MV-4-11 (cell line): ENCODE measurements around the gene CORO2B.
"Not testable (repeated sequence)": the region's sequence is repeated elsewhere in the genome, so short reads cannot be mapped to it uniquely, and the experiment has no call there.

ENCODE experiments used
- DNase-seq: peaks from one replicate; lab custom pipeline; 2025; lab: John Stamatoyannopoulos, UW

The CORO2B gene

DNA sequence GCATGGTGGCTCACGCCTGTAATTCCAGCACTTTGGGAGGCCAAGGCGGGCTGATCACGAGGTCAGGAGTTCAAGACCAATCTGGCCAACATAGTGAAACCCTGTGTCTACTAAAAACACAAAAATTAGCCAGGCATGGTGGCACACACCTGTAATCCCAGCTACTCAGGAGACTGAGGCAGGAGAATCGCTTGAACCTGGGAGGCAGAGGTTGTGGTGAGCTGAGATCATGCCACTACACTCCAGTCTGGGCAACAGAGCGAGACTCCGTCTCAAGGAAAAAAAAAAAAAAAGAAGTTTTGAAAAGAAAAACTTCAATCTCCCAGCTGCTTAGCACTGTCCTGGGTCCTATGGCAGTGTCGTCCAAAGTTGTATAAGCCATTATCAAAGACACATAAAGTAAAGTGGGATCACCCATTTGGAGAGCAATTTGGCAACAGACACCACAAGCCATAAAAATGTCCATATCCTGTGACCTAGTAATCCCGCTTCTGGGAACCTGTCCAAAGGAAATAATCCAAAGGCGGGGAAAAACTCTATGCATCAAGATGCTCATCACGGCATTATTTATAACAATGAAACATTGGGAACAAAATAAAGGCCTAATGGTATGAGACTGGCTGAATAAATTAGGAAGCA lies 26.2 kb downstream of the CORO2B start:
- not testable (repeated sequence) for DNase-seq

DNA sequence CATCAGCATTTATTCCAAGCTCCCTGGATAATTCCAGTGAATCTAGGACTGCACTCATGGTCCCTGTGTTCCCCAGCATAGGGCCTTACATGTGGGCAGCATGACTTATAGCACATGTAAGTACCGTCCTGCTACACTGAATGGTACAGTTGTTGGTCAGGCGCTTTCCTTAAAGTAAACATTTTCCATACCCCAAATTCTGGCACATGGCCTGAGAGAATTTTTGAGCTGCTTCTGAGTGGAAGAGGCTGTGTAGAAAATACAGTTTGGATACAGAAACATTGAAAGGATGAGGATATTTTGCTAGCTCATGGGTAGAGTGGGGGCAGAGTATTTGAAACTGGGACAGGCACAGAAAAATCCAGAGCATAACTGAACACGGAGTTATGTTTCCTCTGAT lies 27.6 kb downstream of the CORO2B start:
- DNase-seq = no peak

DNA sequence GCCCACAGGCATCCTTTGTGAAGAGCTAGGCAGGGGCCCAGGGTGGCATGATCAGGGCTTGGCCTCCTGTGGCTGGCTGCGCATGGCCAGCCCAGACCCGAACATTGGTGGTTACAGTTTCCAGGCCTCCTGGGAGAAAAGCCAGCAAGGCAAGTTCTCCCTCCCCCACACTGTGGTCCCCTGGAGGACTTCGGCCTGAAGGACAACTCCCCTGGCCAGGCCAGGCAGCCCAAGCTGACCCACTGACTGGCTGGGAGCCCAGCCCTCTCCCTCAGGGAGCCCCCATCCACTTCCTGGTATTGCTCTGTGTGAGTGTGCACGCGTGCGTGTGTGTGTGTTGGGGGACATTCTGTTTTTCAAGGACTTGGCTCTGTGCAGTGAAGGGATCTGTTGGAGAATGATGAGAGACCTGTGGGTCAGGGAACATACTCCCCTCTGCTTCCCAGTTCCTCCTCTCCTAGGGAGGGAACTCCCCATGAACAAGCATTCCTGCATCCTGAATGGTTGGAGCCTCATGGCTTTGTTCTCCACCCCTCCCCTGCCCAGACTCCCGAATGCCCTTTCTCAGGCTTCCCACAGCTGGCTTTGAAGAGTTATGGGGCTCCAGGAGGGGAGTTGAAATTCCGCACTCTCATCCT lies 29.5 kb downstream of the CORO2B start:
- DNase-seq = no peak

DNA sequence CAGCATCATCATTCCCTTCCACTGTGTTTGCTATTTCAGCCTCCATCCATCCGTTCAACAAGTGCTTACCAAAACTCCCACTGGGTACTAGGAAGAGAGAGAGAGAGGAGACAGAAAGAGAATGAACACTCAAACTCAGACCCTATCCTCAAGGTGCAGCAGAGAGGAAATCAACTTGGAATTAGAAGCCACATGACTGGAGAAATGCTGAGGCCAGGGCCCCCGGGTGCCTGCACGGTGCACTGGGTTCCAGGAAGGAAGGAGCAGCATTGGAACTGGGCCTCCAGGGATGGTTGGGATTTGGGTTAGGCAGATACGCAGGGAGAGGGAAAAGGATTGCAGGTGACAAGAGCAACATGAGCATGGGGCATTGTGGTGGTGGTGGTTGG lies 30.0 kb downstream of the CORO2B start:
- DNase-seq = no peak

DNA sequence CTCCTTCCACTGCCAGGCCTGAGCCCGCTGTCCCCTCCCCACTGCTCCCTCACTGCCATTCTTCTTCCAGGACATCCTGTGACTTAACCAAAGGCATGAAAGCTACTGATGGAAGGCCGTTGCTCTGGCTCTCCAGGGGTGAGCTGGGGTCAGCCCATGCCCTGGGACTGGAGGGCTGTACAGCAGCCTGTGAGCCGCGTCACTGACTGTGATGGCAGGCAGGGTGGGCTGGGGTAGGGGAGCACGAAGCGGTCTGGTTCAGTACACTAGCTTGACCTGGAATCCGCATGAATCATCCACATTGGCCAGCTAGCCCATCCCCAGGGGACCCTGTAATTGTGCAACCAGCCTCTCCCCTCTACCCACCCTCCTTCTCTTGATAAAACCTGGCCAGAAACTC lies 30.8 kb downstream of the CORO2B start:
- DNase-seq = no peak

DNA sequence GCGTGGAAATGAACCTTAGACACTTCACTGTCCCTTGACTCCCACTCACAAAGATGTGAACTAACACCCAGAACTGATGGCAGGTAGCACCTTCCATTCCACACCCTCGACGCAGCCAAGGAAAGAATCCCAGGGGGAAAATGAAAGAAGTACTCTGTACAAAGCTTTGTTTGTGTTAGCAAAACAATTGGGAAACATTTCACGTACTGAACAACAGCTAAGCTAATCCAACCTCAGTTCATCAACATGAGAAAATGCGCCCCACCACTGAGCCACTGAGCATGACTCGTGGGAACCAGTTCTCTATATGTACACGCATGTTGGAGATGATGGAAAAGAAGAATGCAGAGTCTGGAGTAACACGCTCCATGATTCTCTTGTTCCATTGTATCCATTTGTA lies 32.0 kb downstream of the CORO2B start:
- no peak for DNase-seq

DNA sequence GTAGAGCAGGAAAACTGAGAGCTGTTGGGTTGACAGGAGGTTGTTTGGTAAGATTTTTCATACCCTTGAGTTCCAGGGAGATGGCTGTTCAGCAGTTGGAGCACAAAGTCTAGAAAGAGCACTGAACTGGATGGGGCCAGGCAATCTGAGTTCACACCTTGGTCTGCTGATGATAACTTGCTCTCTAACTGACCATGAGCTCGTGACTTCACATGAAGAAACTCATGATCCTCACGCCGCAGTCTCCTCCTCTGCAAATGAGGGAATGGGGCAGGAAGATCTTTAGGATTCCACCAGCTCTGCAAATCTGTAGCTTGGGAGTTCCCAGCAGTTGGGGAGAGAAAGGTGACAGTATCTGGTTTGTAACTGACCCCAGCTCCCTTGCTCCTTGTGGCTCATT lies 33.7 kb downstream of the CORO2B start:
- DNase-seq = no peak

DNA sequence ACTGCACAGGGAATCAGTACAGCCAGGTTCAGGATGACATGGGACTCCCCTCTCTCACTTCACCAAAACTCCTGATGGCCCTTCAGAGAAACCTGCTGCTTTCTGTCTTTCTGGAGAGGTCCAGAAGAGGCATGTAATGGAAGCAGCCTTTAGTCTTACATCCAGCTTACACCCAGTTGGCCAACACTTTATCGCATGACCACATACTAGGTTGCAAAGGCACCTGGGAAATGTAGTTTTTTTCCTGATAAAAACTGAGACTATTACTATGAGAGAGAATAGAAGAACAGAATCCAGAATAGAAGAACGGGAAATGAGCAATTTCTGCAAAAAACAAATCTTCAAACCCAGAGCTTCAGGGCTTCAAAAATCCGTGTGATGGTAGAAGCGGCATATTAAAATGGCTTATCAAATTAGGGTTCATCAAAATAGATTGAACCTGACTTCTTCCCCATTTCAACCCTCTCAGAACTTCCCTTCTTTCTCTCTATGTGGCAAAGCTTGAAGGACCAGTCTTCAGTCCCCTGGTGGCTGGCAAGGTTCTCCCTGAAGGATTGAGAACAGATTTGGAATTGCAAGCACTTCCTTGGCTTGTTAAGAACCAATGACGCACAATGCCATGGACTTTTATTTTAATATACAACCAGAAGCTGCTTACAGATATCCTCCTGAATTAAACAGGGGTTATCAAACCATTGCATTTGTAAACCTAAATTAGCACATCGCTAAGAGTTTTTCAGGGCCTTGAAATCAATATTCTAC lies 34.4 kb downstream of the CORO2B start:
- DNase-seq = peak; percentile 1

DNA sequence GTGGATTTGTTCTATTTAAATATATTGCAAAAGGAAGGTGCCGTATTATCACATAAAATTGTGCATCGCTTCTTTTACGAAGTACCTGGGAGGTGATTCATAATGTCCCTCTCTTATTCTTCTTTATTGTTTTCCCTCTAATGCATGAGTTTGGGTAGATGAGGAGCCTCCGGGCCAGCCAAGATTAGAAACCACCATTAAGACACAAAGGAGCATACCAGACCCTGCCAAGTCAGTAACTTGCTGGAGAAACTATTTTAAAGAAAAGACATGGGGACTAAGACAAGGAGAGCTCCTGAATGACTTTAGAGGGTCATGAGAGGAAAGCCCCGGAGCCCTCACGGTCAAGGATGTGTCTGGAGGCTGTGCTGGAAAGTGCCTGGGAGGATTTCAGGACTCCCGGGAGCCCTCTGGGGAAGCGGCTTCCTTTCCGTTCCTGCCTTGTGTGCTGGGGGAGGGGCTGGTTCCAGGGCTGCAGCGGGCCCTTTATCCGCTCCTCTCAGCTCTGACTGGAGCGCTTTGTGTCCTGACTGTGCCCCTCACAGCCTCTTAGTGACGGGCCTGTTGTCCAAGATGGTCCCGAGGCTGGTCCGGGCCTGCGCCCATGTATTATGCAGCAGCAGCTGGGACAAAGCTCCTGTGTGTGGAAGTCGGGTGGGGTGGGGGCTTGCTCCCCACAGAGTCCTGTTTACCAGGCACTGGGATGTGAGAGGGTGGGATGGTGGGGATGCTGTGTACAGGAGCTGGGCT lies 35.7 kb downstream of the CORO2B start:
- DNase-seq = no peak

DNA sequence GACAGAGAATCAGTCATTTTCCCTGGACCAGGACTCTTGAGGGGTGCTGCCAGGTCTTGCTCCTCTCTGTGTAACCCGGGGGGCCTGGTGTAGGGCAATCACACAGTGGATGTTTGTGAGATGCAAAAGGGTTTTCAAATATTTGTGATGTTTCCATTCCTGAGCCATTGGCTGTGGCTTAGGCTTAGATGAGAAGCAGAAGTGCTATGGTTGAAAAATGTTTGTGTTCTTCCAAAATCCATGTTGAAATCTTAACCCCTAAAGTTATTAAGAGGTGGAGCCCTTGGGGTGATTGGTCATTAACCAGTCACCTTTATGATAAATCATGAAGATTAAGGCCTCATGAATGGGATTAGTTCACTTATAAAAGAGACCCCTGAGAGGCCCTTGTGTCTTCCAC lies 36.5 kb downstream of the CORO2B start:
- no peak for DNase-seq

DNA sequence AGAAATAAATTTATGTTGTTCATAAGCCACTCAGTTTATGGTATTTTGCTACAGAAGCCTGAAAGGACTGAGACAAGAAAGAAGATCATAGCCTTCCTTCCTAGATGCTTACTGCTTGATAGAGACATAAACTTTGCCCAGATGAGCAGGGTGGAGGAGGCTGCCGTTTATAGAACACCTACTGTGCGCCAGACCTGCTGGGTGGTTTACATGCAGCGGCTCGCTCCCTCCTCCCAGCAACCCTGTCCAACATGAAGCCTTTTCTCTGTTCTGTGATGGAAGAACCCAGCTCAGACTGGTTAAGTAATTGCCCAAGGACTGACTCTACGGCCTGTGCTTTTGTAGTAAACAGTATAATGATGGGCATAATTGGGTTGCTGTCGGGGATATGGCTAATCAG lies 37.0 kb downstream of the CORO2B start:
- no peak for DNase-seq

DNA sequence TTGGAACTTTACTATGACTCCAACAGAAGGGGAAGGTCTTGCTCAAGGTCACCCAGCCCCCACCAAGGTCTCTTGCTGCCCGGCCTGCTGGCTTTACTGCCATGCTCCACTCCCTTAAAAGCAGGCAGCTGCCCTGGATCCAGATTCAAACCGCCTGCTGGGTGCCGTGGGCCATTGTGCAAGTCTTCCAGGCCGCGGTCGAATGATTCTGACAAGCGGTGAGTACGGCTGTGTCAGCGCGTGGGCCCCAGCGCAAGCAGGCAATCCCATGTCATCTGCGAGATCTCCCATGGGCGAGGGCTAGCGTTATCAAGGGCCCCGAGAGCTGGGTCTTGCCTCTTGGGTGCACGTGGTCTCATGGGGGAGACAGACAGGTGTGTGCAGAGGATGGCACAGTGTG lies 37.6 kb downstream of the CORO2B start:
- DNase-seq = no peak

DNA sequence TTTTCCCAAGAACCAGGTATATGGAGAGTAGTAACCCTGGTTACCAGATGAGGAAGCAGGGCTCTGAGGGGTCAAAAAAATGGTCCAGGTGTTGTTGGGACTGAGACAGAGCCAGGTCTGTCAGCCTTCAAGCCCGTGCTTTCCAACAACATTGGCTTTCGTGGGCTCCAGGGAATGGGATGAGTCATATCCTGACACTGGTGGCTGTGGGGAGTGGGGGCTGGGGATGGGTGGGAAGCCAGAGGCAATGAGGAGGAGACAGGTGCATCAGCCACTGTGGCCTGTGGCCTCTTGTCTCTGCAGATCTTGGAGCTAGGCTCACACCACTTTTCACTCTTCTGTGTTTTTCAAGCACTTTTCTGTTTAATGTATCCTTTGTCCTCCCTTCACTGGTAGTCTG lies 38.2 kb downstream of the CORO2B start:
- DNase-seq = no peak

DNA sequence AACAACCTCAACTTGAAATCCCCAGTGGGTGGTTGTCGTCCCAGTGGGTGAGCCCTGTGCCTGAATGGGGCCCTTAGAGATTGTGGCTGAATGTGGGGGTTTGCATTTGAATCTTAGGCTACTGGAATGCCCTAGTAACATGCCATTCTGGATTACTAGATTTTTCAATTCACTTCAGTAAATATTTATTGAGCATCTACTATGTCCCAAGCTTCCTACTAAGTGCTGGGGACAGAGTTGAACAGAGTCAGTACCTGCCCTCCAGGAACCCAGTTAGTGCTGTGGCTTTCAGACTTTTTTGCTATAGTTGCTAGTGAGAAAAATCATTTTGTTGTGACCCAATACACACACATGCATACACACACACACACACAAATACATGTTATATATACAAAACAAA lies 39.0 kb downstream of the CORO2B start:
- no peak for DNase-seq

DNA sequence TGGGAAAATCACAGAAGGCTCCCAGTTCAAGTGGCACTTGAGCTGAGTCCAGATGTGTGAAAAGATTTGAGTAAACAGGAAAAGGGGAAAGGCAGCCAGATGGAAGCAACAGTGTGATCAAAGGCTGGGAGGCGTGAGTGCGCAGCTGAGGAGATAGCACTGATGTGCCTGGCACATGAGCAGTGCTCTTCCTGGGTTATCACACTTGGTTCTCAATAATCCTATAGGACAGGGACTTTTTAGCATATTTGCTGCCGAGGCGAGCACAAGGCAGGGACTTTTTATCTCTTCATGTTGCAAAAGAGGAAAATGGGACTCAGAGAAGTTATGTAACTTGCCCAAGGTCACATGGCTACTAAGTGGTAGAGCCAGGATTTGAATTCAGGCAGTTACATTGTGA lies 39.6 kb downstream of the CORO2B start:
- peak; percentile 26 for DNase-seq

DNA sequence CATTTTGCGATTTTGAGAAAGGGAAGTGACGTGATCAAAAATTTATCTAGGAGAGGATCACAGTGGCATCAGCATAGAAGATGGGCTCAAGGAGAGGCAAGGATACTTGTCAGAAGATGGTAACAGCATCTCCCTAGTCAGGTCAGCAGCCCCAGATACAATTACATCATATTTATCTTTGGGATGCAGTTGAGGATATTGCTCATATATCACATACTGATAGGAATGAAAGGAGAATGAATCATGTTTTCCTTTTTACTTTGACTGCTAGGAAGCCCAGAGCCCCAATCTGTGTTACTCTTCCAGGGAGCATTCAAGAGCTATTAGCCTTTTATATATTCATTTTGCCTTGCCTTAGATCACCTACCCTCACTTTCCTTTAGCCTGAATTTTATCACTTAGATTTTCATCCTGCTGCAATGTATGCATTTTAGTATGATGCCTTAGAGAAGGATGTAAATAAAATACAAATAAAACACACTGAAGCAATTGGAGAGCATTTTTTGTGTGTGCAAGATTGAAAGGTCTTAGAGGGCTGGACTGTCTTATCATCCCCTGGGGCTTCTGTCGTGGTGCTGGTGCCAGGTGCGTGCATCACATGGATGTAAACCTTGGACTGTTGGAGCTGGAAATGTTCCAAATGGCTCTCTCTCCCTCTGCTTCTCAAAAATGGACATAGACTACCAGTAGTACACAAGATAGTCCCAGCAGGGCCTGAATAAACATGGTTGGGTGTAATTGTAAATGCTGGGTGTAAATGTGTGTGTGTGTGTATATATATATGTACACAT lies 40.3 kb downstream of the CORO2B start:
- DNase-seq = no peak

DNA sequence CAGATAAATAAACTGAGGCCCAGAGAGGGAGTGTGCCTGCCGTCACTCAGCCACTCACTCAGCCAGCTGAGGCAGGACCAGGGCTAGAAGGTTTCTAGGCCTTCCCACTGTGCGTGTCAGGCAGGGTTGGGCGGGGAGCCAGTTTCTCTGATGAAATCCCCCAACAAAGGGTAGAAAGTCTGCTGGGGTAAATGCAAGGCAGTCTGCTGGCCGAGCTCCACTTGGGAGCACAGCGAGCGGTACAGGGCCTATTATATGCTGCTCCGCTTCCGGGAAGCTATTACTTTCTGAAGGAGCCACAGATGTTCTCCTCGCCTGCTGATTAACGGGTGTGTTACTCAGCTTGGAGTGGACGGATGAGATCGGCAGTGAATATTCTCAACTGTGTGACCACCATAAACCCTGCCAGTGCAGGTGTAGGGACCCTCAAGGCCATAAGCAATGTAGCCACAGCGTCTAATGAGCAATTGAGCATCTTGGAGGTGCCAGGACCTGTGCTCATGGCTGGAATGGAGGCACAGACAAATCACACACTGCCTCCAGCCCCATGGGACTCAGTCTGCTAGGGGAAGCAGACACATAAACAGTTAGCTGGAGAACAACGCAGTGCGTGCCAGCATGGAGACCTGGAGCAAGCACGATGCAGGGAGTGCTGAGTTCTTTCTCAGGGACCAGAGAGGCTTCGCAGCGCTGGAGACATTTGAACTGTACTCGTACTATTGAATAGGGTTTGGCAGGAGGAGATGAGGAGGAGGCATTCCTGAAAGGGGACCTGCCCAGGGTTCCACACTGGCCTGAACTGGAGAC lies 42.1 kb downstream of the CORO2B start:
- DNase-seq = no peak

DNA sequence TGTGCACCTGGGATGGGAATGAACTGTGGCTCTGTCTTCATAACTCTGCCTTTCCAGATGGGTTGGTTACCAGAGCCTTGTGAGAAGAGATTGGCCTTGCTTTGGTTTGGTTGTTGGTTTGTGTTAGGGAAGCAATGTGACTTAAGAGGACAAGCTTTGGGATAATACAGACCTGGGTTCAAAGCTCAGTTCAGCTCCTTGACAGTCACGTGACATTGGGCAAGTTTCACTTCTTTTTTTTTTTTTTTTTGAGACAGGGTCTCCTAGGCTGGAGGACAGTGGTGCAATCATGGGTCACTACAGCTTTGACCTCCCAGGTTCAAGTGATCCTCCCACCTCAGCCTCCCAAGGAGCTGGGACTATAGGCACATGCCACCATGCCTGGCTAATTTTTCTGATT lies 42.7 kb downstream of the CORO2B start:
- DNase-seq = peak; percentile 36

DNA sequence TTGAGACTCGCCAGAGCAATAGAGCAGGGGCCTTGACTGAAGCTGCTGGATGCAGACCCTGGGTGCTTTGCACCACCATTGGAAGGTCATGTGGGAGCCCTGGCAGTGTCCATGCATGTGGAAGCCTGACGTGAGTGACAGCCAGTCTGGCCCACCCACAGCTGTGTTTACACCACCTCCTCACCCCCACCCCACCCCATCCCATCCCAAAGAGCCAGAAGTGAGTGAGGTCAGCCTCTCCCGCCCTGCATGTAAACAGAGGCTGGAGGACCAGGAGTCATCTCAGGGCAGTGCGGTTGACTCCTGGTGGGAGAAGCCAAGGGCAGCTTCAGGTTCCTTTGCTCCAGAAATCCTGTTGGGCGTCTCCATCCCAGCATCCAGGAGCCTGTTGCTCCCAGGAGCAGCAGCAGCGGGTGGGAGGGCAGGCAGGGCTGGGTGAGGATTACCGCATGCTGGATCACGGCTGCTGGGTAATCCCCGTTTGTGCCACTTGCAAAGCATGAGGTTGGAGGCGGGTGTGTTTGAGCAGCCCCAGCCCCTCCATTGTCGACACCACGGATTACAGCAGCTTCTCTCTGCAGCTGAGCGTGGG lies 44.6 kb downstream of the CORO2B start:
- DNase-seq = no peak

DNA sequence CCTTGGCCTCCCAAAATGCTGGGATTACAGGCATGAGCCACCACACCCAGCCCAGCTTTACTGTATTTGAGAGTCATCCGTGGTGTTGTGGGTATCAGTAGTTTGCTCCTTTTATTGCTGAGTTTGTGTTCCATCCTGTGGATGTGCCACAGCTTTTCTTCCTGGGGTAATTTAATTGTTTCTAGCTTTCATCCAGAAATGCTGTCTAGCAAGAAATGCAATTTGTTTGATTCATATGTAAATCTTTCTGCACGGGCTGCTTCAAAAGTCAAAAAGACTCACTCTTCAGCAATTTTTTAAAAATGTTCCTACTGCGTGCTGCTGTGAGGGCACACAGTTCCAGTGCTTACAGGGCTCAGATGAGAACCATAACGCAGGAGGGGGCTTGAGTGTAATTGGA lies 47.1 kb downstream of the CORO2B start:
- DNase-seq = no peak

DNA sequence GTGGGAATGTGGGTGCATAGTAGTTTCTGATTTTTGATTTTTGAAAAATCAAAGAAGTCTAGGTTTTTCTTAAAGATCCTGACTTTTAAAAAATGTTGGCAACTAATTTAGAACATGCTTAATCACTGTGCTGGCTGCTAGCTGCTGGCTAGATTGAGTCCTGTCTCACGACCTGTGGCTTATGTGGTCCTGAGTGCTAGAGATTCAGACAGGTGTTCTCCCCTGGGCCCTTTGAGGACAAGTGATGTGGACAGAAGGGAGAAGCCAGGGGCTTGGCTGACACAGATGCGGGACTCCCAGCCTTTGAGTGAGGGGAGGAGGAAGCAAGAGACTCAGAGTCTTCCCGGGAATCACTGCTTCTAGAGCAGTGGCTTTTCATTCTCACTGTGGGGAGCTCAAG lies 47.5 kb downstream of the CORO2B start:
- no peak for DNase-seq
